Superior temporal gyrus (tissue), 1 donor: ENCODE data around the gene ERRFI1.

Experiments
- DNase-seq: peaks from one replicate; pipeline ENCODE4 v3.0.0-alpha.2; 2016; ENCODE audit errors: extremely low spot score

Gene ERRFI1

GRCh38 chr1:8018492-8019228 lies 7.4 kb downstream of the ERRFI1 start:
- peak; percentile 16 for DNase-seq

DNA sequence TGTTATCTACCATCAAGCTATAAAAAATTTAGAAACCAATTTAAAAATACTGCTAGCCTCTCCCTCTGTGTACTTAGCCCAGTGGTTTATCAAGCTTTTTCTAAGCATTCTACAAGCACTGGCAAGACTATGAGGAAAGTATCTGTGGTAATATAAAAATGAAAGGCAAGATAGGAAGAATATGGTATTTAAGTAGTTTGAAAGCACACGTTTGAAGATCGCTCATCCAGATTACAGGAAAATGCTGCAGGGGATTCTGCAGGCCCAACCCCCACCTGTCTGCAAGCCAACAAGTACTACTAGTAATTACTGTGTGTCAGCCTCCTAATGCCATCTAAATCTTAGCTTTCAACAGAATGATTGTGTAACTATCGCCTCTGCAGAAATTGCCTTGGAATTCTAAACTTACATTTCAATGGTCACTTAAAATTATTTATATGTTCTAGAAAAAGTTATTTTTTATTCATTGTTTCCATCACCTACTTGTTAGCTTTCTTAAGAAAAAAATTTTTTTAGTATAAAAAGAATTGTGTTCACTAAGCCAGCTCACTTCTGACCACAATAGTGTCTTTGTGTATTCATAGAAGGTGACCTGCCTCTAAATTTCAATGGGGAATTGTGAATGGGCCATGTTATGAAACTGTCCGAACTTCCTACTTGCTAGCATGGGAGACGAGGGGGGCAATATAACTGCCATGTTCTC lies 8.5 kb downstream of the ERRFI1 start:
- peak; percentile 90 for DNase-seq

- DNase-seq, result no peak
Observed at GRCh38 chr1:8016895-8017241, 9.2 kb downstream of the ERRFI1 start.

GRCh38 chr1:8016210-8016894 lies 9.8 kb downstream of the ERRFI1 start:
- DNase-seq, result peak; percentile 48

DNA sequence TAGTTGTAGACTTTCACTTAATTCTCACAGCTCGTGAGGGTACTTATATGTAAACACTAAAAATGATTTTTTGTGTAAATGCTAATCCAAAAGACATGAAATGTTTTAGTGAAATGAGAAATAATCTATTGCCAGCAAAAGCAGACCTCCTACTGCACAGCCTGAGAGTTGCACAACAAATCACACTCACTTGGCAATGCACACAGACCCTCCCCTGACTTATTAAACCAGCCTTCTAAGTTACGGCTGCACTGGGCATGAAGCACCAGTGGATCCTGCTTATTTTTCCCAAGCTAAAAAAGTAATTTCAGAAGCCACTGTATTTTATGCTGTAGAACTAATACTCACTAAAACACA lies 10.3 kb downstream of the ERRFI1 start:
- DNase-seq, result peak; percentile 63

DNA sequence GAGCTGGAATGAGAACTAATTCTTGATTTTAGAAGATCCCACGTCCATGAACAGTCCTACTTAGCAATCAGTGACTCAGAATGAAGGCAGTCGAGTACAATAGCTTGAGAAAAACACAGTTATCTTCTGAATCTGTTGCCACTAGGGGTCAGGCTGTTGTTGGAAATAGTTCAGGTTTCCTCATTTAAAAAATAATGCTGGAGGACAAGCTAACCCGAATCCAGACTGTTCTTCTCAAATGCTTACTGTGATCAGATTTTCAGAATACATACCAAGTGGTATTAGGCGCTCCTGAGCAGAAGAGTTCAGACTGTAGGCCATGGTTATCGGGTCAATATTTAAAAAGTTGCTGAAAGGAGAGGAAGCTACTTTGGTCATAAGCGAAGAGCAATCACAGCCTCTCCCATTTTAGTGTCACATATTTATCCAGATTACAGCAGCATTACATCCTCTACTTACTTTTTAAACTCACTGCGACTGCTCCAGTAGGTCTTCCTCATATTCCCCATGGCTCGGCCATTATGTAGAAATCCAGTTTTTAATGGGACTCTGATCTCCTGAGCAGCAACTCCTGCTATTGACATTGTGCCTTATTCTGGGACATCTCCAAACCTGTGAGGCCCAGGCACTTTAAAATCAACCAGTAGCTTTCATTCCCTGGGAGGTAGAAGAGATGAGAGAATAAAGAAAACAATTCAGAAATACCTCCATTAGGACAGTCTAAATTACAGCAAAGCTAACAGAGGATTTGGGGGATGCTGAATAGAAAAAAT lies 10.9 kb downstream of the ERRFI1 start:
- peak; percentile 96 for DNase-seq

DNA sequence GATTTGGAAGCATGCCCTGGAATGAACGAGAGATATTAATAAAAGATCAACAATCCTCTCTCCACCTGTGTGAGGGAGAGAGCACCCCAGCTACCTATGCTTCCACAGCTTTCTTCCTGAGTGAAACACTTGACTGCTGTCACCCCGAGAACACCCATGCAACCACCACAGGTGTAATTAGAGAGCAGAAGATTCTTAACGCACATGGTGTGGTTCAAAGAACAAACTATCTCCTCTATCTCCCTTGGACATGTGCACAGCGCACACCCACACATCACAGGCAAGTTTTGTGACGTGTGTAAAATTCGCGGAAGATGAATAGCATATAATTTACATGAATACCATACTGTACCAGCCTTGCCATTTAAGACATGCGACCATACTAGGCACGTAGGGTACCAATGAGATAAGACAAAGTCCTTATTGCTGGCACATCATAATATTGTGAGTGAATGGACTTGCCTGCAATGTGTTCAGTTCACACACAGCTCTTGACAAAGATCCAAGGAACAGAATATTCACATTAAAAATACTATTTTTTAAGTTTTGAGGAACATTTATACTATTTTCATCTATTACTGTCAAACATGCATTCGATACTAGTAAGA lies 11.6 kb downstream of the ERRFI1 start:
- DNase-seq, result peak; percentile 26

DNA sequence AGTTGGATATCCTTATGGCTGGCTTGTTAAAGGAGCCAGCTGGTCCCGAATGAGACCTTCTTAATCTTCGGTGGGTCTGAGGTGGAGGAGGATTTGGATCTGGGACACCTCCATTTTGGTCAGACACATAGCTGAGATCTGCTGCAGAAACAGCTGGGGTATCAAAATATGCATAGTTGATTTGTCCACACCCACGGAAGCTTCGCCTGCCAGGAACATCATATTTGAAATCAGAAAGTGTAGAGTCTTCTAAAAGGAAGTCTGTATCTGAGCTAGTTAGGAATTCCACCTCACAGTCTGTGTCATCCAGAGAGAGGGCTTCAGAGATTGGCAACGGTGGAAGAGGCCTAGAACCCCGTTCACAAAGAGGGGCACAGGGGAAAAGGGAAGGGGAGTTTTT lies 12.3 kb downstream of the ERRFI1 start:
- peak; percentile 38 for DNase-seq

DNA sequence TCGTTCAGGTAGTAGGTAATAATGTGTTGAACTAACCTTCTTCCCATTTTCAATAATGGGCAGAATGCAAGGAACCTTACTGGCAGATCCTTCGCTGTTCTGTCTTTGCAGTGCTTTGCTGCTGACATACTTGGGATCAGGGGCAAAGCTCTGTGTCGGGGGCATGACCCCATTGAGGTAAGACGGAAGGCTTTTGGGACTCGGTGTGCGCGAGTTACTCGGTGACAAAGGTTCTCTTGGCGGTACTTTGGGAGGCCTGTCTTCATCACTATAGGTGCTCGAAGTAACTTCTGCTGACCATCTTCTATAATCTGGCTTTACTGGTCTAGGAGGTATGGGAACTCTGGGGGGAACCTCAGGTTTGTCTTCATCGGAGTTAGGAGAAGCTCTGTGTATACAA lies 12.7 kb downstream of the ERRFI1 start:
- no peak for DNase-seq

DNA sequence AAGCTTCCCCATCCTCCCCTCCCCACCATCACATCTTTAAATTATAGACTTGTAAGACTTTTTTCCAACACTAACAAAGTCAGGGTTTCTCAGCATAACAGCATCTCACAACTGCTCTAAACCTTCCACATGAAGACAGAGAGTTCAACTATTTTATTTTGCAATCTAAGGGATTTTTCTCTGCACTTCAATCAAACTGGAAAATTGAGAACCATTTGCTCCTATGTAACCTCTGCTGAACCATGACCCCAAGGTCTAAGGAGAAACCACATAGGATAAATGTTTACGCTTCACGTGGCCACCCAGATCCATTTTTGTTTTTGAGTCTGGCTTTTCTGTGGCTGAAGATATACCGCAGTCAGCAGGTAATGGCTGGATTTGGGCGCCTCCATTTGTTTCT lies 13.2 kb downstream of the ERRFI1 start:
- DNase-seq, result peak; percentile 5

DNA sequence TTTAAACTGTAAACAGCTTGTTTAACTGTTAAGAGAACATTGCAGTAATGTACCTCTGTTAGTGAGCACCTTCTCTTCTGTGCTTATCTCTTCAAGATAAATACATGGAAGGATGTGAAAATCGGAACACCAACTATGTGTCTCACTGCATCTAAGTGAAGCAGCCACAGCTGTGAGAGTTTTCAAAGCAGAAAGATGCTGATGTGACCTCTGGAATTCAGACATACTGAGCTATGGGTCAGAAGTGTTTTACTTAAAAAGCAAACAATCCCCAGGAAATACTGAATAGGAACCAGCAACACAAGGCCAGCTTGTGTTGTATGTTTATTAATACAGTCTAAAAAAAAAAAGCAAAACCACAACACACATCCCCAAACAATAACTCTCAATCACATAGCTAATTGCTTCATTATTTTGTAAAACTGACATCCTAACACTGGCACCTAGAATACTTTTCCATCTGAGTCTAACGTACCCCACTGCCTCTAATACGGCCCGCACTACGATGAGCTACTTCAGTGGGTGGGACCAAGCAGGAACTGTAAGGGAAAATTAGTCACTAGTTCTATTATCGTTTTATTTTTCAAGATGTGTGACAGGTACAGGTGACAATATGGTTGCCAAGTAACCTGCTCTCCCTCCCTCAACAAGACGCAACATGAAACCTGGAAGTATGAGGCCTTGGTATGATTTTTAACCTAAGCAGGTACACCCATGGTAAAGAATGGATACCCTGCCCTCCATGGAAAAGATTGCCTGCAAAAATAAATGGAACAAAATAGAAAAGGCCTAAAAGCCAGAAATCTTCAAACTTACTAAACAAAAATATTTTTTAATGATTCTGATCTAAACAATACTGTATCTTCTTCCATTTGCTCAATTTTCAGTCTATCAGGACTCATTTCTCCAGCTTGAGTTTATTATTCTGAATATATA lies 13.9 kb downstream of the ERRFI1 start:
- DNase-seq, result peak; percentile 4

DNA sequence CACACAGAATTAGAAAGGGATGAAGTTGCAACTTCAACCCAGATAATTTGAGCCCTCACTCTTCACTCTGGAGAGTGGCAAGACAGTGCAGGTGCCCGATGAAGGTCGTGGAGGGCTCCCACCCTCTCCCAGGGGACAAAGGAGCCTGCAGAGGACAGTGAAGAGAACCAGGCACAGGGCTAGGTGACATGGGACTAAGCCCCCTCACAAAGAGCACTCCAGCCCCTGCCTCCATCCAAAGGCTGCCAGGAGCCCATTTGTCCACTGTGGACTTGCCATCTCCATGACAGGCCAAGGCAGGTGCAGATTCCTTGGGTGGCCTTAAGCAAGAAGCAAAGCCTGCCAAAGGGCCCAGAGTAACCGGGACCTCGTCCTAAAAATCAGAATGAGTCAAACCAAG lies 15.1 kb downstream of the ERRFI1 start:
- DNase-seq, result no peak

GRCh38 chr1:8010080-8010664 lies 15.9 kb downstream of the ERRFI1 start:
- DNase-seq, result no peak

GRCh38 chr1:8009043-8010002 lies 16.8 kb downstream of the ERRFI1 start:
- no peak for DNase-seq

- DNase-seq, result no peak
Observed at GRCh38 chr1:8006037-8006963, 19.8 kb downstream of the ERRFI1 start.

GRCh38 chr1:8004803-8005573 lies 21.1 kb downstream of the ERRFI1 start:
- DNase-seq, result no peak

DNA sequence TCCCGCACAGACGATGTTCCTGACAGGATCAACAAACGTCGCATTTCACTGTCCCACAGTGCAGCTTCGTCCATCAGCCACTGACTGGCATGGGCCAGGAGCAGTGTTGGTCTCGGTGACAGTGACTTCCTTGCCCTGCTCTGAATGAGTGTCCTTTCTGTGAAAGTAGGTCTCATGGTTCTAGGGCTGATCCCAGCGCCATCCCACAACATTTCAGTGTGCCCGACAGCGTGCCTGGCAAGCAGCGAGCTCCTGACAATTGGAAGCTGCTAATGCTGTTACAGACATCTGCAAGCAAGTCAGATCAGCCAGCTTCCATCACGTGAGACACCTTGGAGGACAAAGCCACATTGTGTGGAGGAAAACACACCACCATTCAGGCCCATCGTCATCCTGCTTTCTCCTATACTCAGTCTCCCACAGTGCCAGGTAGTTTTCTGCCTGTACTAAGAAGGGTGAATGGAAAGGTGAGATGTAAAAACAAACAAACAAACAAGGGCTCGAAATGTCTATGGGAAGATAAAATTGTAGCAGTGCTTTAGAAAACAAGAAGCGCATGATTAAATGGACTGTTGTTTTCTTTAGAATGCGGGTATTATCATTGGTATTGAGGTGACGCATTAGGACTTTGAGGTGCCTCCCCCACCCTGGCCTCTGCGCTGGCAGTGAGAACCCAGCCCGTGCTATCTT lies 21.9 kb downstream of the ERRFI1 start:
- peak; percentile 78 for DNase-seq
